IPS-18c (cell line): ENCODE measurements around the gene HSPB9.

Experiments
- H3K4me3 ChIP-seq: 2 replicates; pipeline ENCODE4 v1.7.0; 2013; ENCODE audit warnings: low read depth, mild to moderate bottlenecking, low read length, moderate library complexity; ENCODE audit not compliant: insufficient read depth
- H3K9me3 ChIP-seq: one replicate; pipeline ENCODE4 v1.6.1; 2013; ENCODE audit warnings: mild to moderate bottlenecking, low read length, moderate library complexity; ENCODE audit not compliant: control insufficient read depth, insufficient read depth

Gene HSPB9

DNA sequence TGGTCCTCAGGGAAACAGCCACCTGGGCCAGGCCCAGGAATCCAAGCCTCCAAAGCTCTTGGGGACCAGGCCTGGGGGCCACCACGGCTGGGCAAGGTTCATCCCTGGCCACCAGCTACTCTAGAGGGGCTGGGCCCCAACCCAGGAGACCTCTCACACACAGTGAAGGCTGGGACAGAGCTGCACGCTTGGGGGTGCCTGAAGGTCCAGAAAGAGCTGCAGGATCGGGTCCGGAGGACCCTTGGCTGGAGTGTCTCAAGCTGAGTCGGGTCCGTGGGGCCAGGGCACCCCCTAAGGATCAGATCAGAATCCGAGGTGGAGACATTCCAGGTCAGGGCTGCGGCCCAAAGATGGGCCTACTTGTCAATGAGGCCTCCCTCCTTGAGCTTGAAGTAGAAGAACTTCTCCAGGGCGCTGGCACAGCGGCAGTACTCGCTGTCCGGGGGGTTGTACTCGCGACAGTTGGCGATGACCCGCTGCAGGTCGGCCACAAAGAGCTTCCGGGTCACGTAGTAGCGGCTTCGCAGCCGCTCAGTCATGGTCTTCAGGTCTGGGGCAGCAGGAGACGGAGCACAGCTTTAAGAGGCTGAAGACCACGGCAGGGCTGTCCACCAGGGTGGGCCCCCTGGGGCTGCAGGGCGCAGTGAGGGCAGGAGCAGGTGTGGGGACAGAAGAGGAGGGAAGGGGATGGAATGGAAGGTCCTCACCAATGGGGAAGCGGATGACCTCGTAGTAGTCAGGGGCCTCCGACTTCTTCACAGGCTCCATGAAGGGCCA lies 9.1 kb upstream of the HSPB9 start:
- Histone ChIP-seq H3K9me3 (no peaks in the 10 kb centered on the region), H3K4me3 (no peak overlapping the region)

DNA sequence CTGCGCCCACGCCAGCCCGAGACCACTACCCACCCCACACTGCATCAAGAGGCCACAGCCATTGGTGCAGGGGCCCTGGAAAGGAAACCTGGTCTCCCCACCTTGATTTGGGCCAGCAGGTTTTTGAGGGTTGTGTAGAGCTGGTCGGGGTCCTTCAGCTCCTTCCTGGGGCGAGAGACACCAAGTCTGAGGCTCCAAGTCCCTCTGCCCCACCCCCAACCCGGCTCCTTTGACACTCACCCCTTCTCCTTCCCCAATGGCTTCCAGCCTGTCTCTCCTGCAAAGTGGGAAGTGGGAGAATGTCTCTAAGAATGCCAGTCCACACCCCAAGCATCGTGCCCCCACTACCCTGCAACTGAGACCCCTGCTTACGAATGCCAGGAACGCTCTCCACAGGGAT lies 8.5 kb upstream of the HSPB9 start:
- no peak overlapping the region for H3K4me3 ChIP-seq
- H3K9me3 ChIP-seq, result no peaks in the 10 kb centered on the region

DNA sequence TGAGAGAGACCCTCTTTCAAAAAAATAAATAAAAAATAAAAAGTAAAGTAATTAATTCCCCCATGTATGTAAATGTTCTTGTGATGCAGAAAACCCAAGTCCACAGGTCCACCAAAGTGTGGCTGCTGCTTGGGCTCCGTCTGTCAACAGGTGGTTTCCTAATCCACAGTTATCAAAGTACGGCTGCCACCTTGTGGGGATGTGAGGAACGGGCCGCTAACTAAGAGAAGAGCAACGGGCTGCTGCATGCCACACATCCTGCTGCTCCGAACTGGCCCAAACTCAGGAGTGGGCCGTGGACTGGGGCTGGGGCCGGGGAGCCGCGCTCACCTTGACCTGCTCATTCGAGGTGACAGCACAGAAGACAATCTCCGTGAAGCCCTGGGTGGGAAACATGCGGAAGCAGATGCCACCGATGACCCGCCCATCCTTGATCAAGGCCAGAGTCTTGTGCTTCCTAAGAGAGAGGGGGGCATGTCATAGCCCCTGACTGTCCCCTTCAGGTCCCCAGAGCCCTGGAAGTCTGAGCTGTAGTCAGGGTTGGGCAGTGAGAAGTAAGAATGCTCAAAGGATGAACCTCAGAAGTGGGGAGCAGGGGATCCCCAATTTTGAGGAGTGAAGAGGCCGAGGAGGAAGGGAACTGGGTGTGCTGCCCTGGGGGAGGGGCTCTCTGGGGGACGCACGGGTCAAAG lies 5.8 kb upstream of the HSPB9 start:
- Histone ChIP-seq H3K9me3 (no peaks in the 10 kb centered on the region), H3K4me3 (no peak overlapping the region)

DNA sequence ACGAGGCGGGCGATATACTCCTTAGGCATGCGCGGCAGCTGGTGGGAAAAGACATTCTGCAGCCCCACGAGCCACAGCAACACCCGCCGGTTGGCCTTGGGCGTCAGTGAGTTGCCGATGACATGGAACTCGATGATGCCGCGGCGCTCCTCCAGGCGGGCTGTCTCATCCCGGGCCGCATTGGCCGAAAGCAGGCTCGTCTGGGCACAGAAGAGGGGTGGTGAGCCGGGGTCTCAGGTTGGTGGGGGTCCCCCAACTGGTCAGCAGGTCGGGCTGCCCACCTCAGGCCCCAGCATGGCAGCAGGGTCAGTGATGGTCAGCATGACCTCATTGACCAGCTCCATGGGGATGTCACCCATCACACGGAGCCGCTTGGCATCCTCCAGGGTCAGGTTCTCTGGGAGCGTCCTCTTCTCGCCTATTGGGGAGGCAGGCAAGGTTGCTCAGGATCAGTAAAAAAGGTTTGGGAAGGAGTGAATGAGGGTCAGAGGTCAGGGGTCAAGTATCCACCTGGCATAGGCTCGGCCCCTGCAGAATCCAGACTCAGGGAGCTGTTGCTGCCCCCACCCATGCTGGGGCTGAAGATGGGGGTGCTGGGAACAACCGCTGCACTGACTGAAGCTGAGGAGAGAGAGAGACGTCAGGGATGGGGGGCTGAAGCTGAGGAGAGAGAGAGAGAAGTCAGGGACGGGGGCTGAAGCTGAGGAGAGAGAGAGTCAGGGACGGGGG lies 5.0 kb upstream of the HSPB9 start:
- no peaks in the 10 kb centered on the region for H3K9me3 ChIP-seq
- no peak overlapping the region for H3K4me3 ChIP-seq

DNA sequence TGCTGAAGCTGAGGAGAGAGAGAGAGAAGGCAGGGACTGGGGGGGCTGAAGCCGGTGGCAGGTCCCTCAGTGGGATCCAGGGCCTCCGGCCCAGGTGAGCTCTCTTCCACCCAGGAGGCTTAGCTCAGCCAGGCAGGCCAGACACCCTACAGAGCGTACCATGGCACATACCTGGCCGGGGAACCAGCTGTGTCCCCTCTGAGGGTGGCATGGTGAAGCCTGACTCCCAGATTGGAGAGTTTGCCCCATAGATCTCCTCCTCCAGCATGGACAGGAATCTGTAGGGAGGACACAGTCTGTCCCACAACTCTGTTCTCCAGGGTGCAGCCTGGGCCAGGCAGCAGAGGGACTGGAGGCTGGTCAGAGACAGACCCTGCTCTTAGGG lies 4.5 kb upstream of the HSPB9 start:
- no peaks in the 10 kb centered on the region for H3K9me3 ChIP-seq
- no peak overlapping the region for H3K4me3 ChIP-seq

DNA sequence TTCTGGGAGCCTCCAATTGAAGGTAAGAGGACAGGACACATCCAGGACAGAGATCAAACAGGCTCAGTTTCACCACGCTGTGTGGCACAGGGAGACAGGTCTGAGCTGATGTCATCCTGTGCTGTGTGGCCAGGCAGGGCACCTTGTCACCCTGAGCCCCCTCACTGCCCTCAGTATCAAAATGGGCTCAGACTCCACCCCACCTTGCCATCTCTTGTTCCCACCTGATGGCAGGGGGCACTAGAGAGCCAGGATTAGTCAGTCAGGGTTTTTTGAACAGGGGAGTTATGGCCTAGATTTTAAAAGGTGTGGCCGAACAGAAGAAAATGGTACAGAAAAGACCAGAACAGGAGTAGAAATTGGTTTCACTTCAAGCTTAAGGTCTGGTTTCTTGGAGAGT lies 4.1 kb upstream of the HSPB9 start:
- no peak overlapping the region for H3K4me3 ChIP-seq
- H3K9me3 ChIP-seq, result no peaks in the 10 kb centered on the region

DNA sequence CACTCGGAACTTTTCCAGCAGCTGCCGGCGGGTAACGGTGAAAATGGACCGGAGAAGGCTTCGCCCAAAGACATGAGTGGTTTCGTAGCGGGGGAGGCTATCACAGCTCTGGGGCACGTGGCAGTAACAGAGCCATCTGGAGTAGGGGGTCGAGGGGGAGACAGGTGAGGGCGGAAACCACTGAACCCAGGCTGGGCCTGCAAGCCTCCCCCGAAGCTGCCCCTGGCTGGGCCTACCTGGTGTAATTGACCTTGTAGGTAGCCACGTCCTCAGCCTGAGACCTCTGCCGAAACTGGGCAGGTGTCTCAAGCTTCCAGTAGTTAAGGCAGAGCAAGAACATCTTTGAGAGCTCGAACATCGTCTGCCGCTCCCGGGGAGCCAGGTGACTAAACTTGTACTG lies 3.3 kb upstream of the HSPB9 start:
- Histone ChIP-seq H3K9me3 (no peaks in the 10 kb centered on the region), H3K4me3 (no peak overlapping the region)

DNA sequence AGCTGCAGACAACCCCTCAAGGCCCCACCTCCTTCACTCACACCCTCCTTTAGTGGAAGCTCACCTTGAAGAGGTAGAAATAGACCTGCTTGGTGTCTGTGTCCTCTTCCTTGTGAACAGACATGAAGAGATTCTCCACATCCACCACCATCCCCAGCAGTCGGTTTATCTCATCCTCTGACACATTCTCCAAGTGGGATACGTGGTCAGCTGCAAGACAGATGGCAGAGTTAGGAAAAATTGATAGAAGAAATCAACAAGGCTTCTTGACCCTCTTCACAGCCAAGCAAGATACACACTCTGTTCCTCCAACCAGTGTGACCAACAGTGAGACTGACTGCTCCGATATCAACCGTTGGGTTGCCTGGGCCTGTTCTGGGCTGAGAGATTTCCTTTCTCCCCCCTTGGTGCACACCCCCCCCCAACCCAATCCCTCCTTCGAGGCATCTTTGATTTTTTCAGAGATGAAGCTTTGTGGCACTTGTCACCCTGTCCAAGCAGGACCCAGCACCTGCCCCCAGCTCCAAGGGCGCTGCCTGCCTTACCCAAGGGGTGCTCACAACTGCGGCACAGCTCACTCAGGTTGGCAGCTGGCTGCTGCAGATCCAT lies 2.3 kb upstream of the HSPB9 start:
- peak overlapping the region; percentile 43 for H3K4me3 ChIP-seq
- H3K9me3 ChIP-seq, result no peaks in the 10 kb centered on the region

- Histone ChIP-seq H3K9me3 (no peaks in the 10 kb centered on the region), H3K4me3 (peak within 1 kb of the TSS; percentile 43)
These were observed 1.5 kb upstream of the HSPB9 start, which contains the start of gene KAT2A for GRCh38 chr17:42120770-42121769. TSS of gene KAT2A (minus strand) at chr17:42121367. CDS start at chr17:42121304, 63 bp downstream.

DNA sequence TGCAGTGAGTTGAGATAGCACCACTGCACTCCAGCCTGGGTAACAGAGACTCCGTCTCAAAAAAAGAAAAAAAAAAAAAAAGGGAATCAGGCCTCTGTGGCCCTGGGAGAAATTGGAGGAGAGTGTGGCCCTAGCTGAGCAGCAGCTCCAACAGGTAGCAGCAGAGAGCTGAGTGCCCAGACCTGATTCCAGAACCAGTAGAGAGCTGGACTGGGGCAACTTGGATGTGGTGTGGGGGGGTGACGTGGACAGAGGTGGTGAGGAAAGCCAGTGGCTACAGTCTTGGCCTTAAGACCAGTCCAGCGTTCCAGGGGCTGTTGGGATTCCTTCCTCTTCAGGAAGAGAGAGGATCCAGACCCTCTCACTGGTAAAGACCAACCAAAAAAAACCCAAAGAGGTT lies 1.7 kb downstream of the HSPB9 start:
- Histone ChIP-seq H3K4me3 (no peak overlapping the region), H3K9me3 (no peaks in the 10 kb centered on the region)

- no peak overlapping the region for H3K4me3 ChIP-seq
- no peaks in the 10 kb centered on the region for H3K9me3 ChIP-seq
These were observed 3.0 kb downstream of the HSPB9 start for GRCh38 chr17:42125565-42125964.

- no peaks in the 10 kb centered on the region for H3K9me3 ChIP-seq
- H3K4me3 ChIP-seq, result no peak overlapping the region
These were observed 4.2 kb downstream of the HSPB9 start for GRCh38 chr17:42126836-42127235.

- Histone ChIP-seq H3K4me3 (no peak overlapping the region), H3K9me3 (no peaks in the 10 kb centered on the region)
These were observed 4.8 kb downstream of the HSPB9 start for GRCh38 chr17:42127414-42127813.

DNA sequence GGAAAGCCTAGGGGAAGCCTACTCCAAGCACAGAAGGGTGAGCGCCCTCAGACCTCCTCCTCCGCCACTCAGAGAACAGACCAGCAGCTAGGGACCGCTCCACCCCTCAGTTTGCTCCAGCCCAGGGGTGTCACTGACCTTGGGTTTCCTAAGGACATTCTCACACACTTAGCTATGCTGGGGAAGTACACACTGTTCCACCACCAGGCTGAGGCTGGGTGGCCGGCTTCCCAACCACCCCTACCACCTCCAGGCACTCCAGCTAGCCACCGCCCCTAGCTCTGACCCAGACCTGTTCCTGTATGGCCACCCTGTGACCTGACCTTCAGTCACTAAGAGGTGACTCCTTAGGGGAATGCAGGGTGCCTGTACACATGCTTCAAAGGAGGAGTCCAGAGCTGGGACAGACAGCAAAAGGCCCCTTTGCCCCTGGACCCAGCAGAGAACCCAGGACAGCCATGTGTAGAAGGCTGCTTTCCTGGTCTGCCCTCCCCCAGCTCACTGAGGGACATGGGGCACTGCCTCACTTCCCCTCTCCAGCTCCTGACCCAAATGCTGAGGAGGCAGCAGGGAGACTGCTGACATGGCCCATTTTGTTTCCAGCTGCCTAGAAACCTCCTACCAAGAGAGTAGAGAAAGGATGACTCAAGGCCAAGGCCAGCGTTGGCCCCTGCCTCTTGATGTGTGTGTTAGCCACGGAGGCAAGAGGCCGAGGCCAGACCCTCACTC lies 6.7 kb downstream of the HSPB9 start:
- H3K9me3 ChIP-seq, result no peaks in the 10 kb centered on the region
- H3K4me3 ChIP-seq, result no peak overlapping the region

DNA sequence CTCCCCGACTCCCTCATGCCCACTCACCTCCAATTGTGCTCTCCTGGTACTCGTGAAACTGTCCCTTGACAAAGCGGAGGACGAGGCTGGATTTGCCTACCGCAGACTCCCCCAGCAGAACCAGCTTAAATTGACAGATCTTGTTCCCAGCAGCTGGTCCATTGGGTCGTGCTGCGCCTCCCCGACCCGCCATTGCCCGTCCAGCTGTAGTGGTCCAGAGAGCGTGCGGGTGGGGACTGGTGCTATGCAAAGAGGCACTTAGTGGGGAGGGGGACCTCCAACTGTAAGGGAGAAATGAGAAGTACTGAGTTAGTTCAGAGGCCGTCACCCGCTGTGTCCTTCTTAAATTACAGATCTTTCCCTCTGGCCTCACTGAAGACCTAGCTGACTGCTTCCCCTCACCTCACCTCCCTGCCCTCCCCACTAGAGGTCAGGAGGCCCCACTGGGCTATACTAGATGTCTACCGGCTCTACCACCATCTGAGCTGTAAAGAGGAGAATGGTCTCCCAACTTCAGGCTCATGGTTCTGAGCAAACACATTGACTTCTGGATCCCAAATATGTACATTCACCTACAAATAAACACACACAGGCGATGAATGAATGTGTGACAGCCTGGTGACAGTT lies 7.8 kb downstream of the HSPB9 start:
- Histone ChIP-seq H3K9me3 (no peaks in the 10 kb centered on the region), H3K4me3 (no peak overlapping the region)

DNA sequence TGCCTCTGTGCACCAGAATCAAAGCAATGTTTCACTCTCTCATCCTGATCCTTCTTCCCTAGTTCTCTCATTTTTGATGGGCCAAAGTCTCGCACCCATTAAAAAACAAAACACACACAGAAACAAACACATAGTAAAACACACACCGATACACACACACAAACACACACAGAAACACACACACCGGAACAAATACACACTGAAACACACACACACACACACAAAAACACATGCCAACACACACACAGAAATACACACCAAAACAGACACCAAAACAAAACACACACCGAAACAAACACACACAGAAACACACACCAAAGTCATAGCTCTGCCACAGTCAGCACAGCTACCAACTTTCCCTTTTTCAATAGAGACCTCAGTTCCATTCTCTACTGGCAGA lies 8.6 kb downstream of the HSPB9 start:
- no peak overlapping the region for H3K4me3 ChIP-seq
- H3K9me3 ChIP-seq, result no peaks in the 10 kb centered on the region
